GM18502 (cell line): ENCODE measurements around the gene IFT80.
"Not testable (repeated sequence)": the region's sequence is repeated elsewhere in the genome, so short reads cannot be mapped to it uniquely, and the experiment has no call there.

ENCODE experiments used
- ATAC-seq: cut with Tn5 transposase; IDR thresholded peaks from one replicate; pipeline ENCODE4 v1.9.1; 2021; ENCODE audit warnings: mild to moderate bottlenecking; ENCODE audit not compliant: unreplicated experiment, poor library complexity

Gene IFT80

DNA sequence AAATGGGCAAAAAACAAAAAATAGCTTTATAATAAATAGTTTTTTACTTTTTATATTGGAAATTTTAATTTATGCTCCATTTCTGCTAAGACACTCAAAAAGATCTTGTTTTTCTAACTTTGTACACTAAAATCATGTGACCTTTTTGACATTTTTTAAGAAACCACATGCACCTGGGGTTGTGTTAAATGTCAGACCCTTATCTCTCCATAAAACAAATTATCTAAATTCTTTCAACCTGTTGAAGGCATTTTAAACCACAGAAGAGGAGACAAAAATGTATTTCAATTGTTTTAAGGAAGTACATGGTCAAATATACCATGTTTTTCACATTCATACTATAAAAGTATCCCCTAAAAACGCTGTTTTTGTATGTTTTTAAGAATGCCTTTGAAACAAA, 29.2 kb downstream of the IFT80 start:
- no peak for ATAC-seq

DNA sequence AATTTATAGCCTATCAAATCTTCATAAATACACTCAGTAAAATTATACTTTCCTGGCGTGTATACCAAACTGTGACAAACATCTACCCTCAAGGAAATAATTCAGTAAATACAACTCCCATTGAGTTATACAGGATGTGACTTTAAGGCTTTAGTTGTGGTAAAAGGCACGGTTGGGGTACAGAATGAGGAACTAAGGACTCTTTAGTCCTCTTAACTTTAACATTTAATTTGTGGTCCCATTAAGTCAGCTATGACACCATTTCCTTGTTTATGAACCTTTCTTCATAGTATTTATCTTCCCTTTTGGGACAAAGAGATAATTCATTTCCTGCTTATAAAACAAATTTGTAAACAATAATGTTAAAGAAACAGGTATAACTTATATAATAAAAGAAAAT, 30.2 kb downstream of the IFT80 start:
- ATAC-seq: peak; percentile 79

DNA sequence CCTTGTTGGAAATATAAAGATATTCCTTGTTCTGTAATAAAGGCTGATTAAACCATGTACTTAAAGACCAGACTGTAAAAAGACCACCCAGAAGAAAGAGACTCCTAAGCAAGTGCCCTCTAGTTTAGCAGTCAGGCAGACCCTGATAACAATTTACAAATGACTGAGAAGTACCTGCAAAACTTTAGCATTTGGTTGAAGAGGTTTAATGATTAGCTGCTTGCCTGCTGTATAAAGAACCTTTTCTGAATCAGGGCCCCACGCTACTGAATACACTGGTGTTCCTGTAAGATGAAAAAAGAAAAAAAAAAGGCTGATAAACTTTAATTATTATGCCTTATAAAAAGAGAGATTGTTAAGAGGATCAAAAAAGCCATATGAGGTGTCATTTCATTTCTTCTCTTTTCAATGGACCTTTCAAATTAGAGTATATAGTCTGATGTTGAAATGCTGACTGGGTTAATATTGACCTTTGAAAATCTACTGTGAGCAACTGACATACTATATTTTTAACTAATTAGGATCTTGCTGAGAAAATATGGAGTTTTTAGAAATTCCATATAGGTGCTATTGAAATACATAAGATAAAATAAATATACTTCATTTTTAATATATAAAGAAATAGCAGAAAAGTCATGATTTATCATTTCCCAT, 33.0 kb downstream of the IFT80 start:
- no peak for ATAC-seq

DNA sequence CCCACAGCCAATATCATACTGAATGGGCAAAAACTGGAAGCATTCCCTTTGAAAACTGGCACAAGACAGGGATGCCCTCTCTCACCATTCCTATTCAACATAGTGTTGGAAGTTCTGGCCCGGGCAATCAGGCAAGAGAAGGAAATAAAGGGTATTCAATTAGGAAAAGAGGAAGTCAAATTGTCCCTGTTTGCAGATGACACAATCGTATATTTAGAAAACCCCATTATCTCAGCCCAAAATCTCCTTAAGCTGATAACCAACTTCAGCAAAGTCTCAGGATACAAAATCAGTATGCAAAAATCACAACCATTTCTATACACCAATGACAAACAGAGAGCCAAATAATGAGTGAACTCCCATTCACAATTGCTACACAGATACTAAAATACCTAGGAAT, 36.1 kb downstream of the IFT80 start:
- ATAC-seq: not testable (repeated sequence)

DNA sequence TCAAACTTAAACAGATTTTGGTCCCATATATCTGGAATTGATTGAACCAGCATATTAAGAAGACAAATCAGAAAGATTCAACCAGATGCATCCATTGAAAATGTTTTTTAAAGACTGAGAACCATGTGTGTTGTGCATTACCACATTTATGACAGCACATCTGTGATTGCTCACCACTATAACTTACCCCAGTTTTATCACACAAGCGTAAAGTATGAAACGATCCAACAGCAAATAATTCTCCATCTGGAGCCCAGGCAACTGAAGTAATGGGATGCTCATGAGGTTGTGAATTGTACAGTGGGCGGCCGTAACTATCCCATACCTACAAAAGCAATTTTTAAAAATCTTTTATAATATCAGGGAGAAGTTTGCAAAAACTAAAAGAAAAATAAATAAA, 43.2 kb downstream of the IFT80 start:
- ATAC-seq: no peak

DNA sequence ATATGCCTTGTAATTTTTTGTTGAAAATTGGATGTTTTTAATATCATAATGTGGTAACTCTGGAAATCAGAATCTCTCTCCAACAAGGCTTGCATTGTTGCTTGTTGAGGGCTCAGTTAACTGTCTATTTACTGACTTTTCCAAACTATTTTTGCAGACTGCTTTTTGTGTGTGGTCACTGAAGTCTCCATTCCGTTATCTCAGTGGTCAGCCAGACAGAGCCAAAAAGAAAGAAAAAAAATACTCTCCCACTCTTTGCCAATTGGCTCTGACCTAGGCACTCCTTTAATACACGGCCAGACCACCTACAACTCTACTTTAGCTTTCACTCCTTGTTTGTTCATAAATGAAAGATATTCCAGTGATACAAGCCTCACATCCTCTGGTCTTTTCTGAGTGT, 52.5 kb downstream of the IFT80 start:
- ATAC-seq: no peak

DNA sequence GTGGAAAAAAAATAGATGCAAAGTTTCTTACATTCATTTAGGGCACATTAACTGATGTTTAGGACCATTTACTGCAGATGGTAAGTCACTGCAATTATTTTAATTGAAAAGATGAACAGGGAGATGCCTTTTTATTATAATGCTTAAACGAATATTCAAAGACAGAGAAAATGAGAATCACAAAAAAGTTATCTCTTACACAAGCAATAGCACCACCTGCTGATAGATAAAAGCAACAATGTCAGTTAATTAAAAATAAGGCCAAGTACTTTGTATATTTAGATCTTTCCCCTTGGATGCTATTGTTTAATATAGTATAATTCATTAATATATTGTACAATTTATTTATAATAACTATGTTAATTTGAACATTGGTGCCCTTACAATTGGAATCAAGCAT, 55.9 kb downstream of the IFT80 start:
- no peak for ATAC-seq

DNA sequence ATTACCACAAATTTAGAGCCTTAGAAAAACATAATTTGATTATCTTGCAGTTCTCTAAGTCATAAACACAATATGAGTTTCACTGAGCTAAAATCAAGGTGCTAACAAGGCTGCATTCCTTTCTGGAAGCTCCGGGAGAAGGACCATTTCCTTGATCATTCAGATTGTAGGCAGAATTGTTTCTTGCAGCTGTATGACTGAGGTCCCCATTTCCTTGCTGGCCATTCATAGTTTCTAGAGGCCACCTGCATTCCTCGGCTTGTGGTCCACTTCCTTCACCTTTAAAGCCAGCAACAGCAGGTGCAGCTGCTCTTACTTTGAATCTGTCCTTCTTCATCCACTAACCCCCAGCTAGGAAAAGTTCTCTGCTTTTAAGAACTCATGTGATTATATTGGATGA, 58.7 kb downstream of the IFT80 start:
- ATAC-seq: no peak

DNA sequence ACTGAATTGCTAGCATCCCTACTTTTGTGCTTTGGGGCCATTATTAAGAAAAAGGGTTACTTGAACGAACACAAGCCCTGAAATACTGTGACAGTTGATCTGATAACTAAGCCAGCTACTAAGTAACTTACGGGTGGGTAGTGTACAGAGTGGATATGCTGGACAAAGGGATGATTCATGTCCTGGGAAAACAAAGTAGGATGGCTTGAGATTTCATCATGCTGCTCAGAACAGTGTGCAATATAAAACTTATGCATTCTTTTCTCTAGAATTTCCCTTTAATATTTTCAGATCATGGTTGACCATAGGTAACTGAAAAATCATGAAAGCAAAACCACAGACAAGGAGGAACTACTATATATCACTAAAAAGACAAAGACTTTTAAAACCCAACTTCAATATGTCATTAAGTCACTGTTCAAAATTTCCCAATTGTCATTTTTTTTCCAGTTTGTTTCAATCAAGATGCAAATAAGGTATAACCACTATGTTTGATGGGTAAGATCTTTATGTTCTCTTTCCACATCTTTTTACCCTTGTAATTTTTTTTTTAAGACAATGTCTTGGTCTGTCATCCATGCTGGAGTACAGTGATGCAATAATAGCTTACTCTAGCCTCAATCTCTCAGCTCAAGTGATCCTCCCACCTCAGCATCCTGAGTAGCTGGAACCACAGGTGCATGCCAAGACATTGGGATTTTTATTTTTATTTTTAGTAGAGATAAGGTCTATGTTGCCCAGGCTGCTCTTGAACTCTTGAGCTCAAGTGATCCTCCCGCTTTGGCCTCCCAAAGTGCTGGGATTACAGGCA, 67.7 kb downstream of the IFT80 start:
- no peak for ATAC-seq

DNA sequence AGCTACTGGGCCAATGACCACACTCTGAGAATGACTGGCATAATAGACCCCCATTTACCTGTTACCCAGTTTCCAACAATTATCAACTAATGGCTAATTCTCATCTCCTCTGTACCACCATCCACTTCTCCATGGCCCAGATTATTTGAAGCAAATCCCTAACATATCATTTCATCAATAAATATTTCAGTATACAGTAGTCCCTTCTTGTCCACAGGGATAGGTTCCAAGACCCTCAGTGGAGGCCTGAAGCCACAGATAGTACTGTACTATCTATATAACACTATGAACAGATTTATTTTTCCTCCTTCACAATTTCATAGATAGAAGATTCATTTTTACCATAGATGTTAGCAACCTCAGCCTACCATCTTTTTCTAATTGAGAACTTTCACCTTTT, 68.3 kb downstream of the IFT80 start:
- no peak for ATAC-seq

DNA sequence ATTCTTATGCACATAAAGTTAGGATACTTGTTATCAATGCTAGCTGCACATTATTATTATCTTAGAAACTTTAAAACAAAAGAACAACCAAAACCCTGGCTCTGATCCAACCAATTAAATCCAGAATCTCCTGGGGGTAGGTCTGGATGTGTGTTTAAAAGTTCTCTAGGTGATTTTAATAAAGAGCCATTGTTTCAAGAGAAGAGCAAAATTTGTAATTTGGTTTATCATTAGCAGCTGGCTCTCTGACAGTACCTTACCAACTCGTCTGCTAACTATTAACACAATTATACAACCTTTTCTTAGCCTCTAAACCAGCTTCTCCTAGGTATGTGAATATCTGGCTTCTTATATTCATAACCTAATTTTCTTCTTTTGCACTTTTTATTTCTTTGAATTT, 68.9 kb downstream of the IFT80 start:
- no peak for ATAC-seq

DNA sequence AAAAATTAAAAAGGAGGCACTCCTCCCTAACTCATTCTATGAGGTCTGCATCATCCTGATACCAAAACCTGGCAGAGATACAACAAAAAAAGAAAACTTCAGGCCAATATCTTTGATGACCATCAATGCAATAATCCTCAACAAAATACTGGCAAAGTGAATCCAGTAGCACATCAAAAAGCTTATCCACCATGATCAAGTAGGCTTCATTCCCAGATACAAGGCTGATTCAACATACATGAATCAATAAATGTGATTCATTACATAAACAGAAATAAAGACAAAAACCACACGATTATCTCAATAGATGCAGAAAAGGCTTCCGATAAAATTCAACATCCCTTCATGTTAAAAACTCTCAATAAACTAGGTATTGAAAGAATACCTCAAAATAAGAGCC, 72.7 kb downstream of the IFT80 start:
- ATAC-seq: not testable (repeated sequence)

DNA sequence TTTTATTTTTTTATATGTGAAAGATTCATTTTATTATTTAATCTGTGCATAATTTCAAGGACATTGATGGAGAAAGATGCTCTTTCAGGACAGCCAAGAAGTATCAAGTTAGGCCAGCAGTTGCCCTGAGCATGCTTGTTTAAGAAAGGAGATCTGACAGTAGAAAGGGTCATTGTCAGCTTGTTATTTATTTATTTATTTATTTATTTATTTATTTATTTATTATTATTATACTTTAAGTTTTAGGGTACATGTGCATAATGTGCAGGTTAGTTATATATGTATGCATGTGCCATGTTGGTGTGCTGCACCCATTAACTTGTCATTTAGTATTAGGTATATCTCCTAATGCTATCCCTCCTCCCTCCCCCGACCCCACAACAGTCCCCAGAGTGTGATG, 77.2 kb downstream of the IFT80 start:
- not testable (repeated sequence) for ATAC-seq

DNA sequence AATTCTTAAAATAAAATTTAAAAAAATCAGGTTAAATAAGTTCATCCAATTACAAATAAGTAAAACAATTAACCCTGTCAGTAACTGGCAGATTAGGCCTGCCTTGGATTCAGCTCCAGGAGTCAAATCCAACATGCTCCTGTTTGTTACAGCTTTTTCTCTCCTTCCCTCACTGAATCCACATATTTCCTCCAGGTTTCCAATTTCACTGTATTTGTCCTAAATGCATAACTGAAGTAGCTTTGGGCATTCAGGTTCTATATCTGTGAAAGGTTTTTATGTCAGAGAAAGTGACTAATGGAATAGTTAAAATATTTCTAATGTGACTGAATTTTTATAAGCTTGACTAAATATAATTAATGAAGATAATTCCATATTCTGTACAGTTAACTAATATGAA, 79.7 kb downstream of the IFT80 start:
- no peak for ATAC-seq

DNA sequence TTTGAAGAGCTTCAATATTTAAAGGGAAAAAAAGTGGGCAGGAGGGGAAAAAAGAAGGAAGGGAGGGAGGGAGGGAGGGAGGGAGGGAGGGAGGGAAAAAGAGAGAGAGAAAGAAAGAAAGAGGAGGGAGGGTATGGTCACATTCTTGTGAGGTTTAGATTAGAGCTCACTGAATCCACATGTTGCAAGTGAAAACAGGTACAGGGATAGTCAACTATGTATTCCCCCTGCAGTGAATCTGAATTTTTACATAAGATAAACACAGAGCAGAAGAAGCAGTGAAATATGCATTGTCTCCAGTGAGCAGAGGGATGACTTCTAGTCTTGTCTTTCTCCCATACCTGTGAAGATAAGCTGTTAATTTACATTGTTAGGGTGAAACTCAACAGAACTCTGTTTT, 84.0 kb downstream of the IFT80 start:
- no peak for ATAC-seq

DNA sequence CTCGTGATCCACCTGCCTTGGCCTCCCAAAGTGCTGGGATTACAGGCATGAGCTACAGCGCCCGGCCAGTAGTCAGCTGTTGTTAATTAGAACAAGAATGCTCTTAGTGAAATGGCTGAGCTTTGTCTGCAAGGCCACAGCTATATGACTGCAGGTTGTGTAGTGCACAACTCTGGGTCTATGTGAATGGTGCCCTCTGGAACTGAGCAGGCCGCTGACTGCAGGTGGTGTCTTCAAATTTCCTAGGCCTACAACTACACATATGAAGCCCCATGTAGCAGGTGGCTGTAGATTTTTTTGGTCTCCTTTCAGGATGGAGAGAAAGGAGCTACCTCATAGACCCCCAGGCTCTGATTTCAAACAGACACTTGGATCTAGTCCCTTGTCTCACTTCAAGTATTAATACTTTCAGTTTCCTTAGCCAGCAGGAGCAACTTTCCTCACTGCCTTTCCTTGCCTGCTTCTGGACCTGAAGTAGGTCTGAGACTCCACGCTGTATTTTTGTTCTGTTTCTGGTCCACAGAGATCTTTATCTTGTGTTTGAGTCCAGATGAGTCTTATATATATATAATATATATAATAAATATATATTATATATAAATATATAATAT, 86.9 kb downstream of the IFT80 start:
- no peak for ATAC-seq

DNA sequence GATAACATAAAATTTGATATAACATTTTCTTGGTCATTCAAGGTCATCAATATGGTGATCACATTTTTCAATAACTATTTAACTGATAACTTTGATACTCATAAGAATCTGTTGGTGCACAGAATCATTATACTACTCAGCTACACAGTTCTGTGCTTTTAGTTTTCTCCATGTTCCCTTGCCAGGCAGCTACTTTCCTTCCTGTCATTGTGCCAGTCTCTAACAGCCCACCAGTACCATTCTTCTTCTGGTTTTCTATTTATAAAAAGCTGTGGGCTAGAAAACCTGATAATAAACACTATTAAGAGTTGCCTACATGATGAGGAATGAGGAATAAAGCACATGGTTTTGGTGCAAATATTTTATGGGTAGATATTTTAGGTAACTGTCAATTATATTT, 96.2 kb downstream of the IFT80 start:
- no peak for ATAC-seq

DNA sequence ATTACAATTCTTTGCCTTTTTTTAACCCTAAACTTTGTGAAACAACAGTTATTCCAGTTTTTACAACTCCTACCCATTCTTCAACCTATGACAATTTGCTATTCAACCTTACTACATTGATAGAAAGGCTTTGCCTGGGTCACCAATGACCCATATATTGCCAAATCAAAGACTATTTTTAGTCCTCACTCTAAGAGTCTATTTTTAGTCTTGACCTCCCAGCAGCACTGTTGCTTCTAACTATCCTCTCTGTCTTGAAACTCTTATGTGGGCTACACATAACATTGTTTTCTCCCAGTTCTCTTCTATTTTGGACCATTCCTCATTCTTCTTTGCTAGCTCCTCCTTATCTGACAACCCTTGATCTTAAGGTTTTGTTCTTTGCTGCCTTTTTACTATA, 102.4 kb downstream of the IFT80 start:
- ATAC-seq: no peak

DNA sequence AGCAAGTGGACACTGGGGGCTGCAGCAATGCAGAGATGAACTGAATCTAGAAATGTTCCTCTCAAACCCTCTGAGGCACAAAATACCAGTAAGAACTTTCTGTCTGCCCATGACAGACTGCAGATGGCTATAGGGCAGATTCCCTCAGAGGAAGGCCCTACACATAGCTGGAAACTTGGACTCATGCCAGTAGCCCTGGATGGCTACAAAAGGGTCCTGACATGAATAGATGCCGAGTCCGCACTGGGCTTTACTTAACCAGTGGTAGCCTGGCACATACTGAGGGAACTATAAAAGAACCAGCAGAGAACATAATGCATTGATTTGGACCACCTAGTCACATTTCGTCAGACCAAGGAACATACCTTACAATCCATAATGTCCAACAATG, 107.1 kb downstream of the IFT80 start:
- ATAC-seq: no peak

DNA sequence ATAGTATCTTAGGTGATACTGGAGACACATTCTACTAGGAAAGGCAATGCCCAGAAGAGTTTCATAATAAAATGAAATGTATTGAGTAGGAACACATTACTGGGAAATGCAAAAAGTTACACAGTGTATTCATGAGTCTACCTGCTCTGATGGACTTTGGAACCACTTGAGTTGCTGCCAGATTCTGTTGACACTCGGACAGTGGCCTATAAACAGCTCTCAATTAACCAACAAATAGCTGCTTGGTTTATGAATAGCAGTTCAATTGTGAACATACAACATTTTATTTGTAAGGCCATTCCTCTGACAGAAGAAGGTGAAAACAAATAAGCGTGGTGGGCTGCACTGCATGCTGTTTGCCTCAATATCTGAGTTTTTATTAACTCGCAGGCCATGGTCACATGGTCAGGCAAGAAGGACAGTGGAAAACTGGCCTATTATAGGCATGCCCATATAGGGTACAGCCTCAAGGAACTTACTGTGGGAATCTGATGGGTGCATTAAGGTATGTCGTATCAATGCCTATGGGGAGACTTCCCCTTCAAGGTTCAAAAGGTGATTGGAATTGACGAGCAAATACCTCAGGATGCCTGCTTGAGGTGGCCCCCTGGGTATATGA, 107.6 kb downstream of the IFT80 start:
- ATAC-seq: no peak

DNA sequence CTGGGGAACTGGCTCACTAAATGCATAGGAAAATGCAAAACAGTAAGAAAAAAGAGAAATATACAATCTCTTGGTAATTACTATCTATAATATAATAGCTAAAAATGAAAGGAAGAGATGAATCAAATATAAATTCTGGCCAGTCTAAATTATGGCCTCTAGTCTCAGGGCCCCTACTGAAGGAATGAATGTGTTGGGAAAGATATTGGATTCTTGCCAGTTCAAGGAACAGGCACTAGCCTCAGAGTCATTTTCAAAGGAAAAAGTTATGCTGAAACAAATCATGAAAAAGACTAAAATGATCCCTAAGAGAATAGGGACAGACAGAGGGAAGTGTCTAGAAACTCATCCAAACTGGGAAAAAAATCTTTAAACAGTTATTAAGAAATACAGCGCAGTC, 111.4 kb downstream of the IFT80 start:
- ATAC-seq: no peak
